Measurements from ENCODE around the gene FMNL2. TPM values are rescaled to one million over a fixed set of nuclear protein-coding genes. Genes with fewer than 3 reads are reported as not detected.

FMNL2 gene
- total RNA-seq, 1 donor from 2014 or later, result 15.7 TPM

DNA sequence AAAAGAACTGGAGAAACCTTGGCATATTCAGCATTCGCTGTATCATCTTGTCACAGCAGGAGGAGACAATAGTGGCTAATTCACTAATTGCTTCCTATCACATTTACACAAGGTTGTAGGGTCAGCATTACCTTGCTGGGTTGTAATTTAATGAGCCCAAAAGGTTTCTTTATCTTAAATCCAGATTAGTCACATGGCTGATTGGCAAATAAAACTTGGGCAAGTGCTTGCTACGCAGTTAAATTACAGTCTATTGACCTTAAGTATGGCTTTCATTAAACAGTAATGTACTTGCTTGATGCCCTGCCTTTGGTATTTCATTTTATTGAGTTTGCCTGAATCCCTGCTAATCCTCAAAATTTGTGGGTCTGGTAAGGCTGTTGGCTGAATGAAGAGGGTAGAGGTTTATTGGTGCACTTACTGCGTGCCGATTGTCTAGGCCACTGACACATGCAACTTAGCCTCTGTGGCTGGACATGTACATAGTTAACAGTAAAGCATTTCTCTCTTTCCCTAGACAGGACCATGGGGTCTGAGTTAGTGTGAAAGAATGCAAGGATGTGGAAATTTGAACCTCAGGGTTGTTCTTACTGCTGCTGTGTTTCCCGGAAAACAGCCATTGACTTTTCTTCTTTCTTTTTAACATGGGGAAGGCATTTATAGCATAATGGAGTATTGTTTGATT is 34.3 kb downstream of the FMNL2 start:
- Histone ChIP-seq H3K4me3 (ENCODE audit: low read length in 3 of 3) (no peak overlapping the region), H3K36me3 (ENCODE audit: control insufficient read depth in 3 of 3, insufficient read depth in 3 of 3, low read length in 3 of 3) (no peaks in the 10 kb centered on the region), H3K27ac (ENCODE audit: low read depth, low read length) (peak overlapping the region; percentile 1), H3K27me3 (ENCODE audit: control insufficient read depth in 3 of 3, insufficient read depth in 3 of 3, low read length in 3 of 3) (no peaks in the 10 kb centered on the region), H3K4me1 (ENCODE audit: control insufficient read depth in 3 of 3, insufficient read depth in 3 of 3, low read length in 3 of 3) (peaks cover 8 to 20% (median 16%) of the 10 kb centered on the region in 3 donors), H3K9me3 (ENCODE audit: control insufficient read depth in 3 of 3, low read length in 3 of 3) (no peaks in the 10 kb centered on the region), H3K9ac (ENCODE audit: low read depth in 1 of 3, low read length in 3 of 3) (no peak overlapping the region)

GRCh38 chr2:152370783-152371182 is 35.8 kb downstream of the FMNL2 start:
- Histone ChIP-seq H3K36me3 (ENCODE audit: control insufficient read depth in 3 of 3, insufficient read depth in 3 of 3, low read length in 3 of 3) (no peaks in the 10 kb centered on the region), H3K4me1 (ENCODE audit: control insufficient read depth in 3 of 3, insufficient read depth in 3 of 3, low read length in 3 of 3) (peaks cover 10 to 25% (median 23%) of the 10 kb centered on the region in 3 donors), H3K27ac (ENCODE audit: low read depth, low read length) (no peak overlapping the region), H3K27me3 (ENCODE audit: control insufficient read depth in 3 of 3, insufficient read depth in 3 of 3, low read length in 3 of 3) (no peaks in the 10 kb centered on the region), H3K4me3 (ENCODE audit: low read length in 3 of 3) (no peak overlapping the region), H3K9me3 (ENCODE audit: control insufficient read depth in 3 of 3, low read length in 3 of 3) (no peaks in the 10 kb centered on the region), H3K9ac (ENCODE audit: low read depth in 1 of 3, low read length in 3 of 3) (no peak overlapping the region)

DNA sequence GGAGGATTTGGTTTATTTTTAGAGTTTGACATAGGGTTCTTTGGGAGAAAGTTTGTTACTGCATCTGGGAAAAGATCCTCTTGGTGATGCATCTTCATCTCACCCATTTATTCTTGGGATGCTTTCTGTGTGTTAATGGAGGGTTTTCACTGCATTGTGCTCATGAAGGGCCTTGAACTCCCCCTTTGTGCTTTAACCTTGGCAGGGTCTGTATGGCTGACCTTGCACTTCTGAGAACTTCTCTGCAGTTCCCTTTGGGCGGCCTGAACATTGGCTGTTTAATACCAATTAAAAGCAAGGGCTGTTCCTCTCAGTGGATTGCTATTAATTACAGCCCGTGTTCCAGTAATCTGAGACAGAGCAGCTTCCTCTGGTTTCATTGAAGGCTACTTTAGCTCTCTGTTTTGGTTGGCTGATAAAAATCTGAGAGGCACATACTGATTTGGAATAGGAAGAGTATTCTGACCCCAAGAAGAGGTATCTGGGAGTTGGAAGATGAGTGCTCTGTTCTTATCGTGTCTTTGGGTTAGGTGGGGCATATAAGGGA is 37.5 kb downstream of the FMNL2 start:
- Histone ChIP-seq H3K27me3 (ENCODE audit: control insufficient read depth in 3 of 3, insufficient read depth in 3 of 3, low read length in 3 of 3) (no peaks in the 10 kb centered on the region), H3K4me1 (ENCODE audit: control insufficient read depth in 3 of 3, insufficient read depth in 3 of 3, low read length in 3 of 3) (peaks cover 10 to 30% (median 23%) of the 10 kb centered on the region in 3 donors), H3K4me3 (ENCODE audit: low read length in 3 of 3) (no peak overlapping the region), H3K36me3 (ENCODE audit: control insufficient read depth in 3 of 3, insufficient read depth in 3 of 3, low read length in 3 of 3) (no peaks in the 10 kb centered on the region), H3K27ac (ENCODE audit: low read depth, low read length) (no peak overlapping the region), H3K9ac (ENCODE audit: low read depth in 1 of 3, low read length in 3 of 3) (no peak overlapping the region), H3K9me3 (ENCODE audit: control insufficient read depth in 3 of 3, low read length in 3 of 3) (no peaks in the 10 kb centered on the region)

DNA sequence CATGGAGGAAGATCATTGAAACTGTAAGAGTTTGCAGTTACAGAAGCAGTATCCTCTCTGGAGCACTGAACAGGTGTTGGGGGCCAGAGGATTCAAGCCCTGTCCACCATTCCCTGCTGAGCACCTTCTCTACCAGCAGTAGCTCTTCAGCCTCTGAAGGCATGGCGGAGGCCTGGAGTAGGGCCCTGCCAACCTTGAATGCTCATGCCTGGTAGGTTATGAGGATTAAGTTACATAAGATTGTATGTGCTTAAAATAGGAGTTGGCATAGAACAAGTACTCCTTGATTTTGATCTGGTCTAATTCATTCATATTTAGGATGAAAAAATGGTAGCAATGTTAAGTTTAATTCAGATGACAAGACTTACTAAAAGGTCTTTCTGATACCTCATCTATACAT is 40.2 kb downstream of the FMNL2 start:
- Histone ChIP-seq H3K27me3 (ENCODE audit: control insufficient read depth in 3 of 3, insufficient read depth in 3 of 3, low read length in 3 of 3) (no peaks in the 10 kb centered on the region), H3K36me3 (ENCODE audit: control insufficient read depth in 3 of 3, insufficient read depth in 3 of 3, low read length in 3 of 3) (no peaks in the 10 kb centered on the region), H3K27ac (ENCODE audit: low read depth, low read length) (no peak overlapping the region), H3K4me3 (ENCODE audit: low read length in 3 of 3) (no peak overlapping the region), H3K9me3 (ENCODE audit: control insufficient read depth in 3 of 3, low read length in 3 of 3) (no peaks in the 10 kb centered on the region), H3K9ac (ENCODE audit: low read depth in 1 of 3, low read length in 3 of 3) (no peak overlapping the region), H3K4me1 (ENCODE audit: control insufficient read depth in 3 of 3, insufficient read depth in 3 of 3, low read length in 3 of 3) (peaks cover 7 to 23% (median 20%) of the 10 kb centered on the region in 3 donors)

DNA sequence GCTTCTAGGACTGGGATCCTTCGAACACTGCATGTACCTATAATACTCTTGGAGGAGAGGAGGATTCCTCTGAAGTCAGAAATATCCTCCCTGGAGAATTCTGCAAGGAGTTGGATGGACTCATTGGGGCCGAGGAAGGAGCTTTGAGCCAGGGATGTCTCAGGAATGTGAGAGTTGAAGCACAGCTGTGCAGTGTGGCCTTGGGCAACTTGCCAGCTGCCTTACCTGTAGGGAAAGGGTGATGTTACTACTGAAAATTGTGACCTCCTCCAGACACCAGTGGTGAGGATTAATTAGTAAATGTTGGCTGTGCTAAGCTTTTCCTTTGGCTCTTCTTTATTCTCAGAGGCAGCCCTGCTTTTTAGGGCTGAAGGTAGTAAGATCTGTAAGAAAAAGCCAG is 41.4 kb downstream of the FMNL2 start:
- Histone ChIP-seq H3K4me1 (ENCODE audit: control insufficient read depth in 3 of 3, insufficient read depth in 3 of 3, low read length in 3 of 3) (peaks cover 7 to 24% (median 23%) of the 10 kb centered on the region in 3 donors), H3K9me3 (ENCODE audit: control insufficient read depth in 3 of 3, low read length in 3 of 3) (no peaks in the 10 kb centered on the region), H3K9ac (ENCODE audit: low read depth in 1 of 3, low read length in 3 of 3) (no peak overlapping the region), H3K36me3 (ENCODE audit: control insufficient read depth in 3 of 3, insufficient read depth in 3 of 3, low read length in 3 of 3) (no peaks in the 10 kb centered on the region), H3K27ac (ENCODE audit: low read depth, low read length) (no peak overlapping the region), H3K4me3 (ENCODE audit: low read length in 3 of 3) (no peak overlapping the region), H3K27me3 (ENCODE audit: control insufficient read depth in 3 of 3, insufficient read depth in 3 of 3, low read length in 3 of 3) (no peaks in the 10 kb centered on the region)

GRCh38 chr2:152376968-152377367 is 42.0 kb downstream of the FMNL2 start:
- Histone ChIP-seq H3K9me3 (ENCODE audit: control insufficient read depth in 3 of 3, low read length in 3 of 3) (no peaks in the 10 kb centered on the region), H3K27me3 (ENCODE audit: control insufficient read depth in 3 of 3, insufficient read depth in 3 of 3, low read length in 3 of 3) (no peaks in the 10 kb centered on the region), H3K27ac (ENCODE audit: low read depth, low read length) (no peak overlapping the region), H3K36me3 (ENCODE audit: control insufficient read depth in 3 of 3, insufficient read depth in 3 of 3, low read length in 3 of 3) (no peaks in the 10 kb centered on the region), H3K9ac (ENCODE audit: low read depth in 1 of 3, low read length in 3 of 3) (no peak overlapping the region), H3K4me3 (ENCODE audit: low read length in 3 of 3) (no peak overlapping the region), H3K4me1 (ENCODE audit: control insufficient read depth in 3 of 3, insufficient read depth in 3 of 3, low read length in 3 of 3) (peaks cover 3 to 21% (median 17%) of the 10 kb centered on the region in 3 donors)

GRCh38 chr2:152379089-152379488 is 44.1 kb downstream of the FMNL2 start:
- Histone ChIP-seq H3K9me3 (ENCODE audit: control insufficient read depth in 3 of 3, low read length in 3 of 3) (no peaks in the 10 kb centered on the region), H3K4me3 (ENCODE audit: low read length in 3 of 3) (no peak overlapping the region), H3K27me3 (ENCODE audit: control insufficient read depth in 3 of 3, insufficient read depth in 3 of 3, low read length in 3 of 3) (no peaks in the 10 kb centered on the region), H3K4me1 (ENCODE audit: control insufficient read depth in 3 of 3, insufficient read depth in 3 of 3, low read length in 3 of 3) (peaks cover 2 to 13% (median 7%) of the 10 kb centered on the region in 3 donors), H3K36me3 (ENCODE audit: control insufficient read depth in 3 of 3, insufficient read depth in 3 of 3, low read length in 3 of 3) (no peaks in the 10 kb centered on the region), H3K9ac (ENCODE audit: low read depth in 1 of 3, low read length in 3 of 3) (no peak overlapping the region), H3K27ac (ENCODE audit: low read depth, low read length) (no peak overlapping the region)

- H3K27ac ChIP-seq (ENCODE audit: low read depth, low read length), result no peak overlapping the region
- H3K4me3 ChIP-seq (ENCODE audit: low read length in 3 of 3), result no peak overlapping the region
- no peaks in the 10 kb centered on the region for H3K36me3 ChIP-seq (ENCODE audit: control insufficient read depth in 3 of 3, insufficient read depth in 3 of 3, low read length in 3 of 3)
- H3K9ac ChIP-seq (ENCODE audit: low read depth in 1 of 3, low read length in 3 of 3), result no peak overlapping the region
- no peaks in the 10 kb centered on the region for H3K9me3 ChIP-seq (ENCODE audit: control insufficient read depth in 3 of 3, low read length in 3 of 3)
- H3K27me3 ChIP-seq (ENCODE audit: control insufficient read depth in 3 of 3, insufficient read depth in 3 of 3, low read length in 3 of 3), result no peaks in the 10 kb centered on the region
- H3K4me1 ChIP-seq (ENCODE audit: control insufficient read depth in 3 of 3, insufficient read depth in 3 of 3, low read length in 3 of 3), result peaks cover 4 to 13% (median 4%) of the 10 kb centered on the region in 3 donors
Observed at GRCh38 chr2:152380261-152381055, 45.5 kb downstream of the FMNL2 start.

- peaks cover 7 to 9% (median 9%) of the 10 kb centered on the region in 3 donors for H3K4me1 ChIP-seq (ENCODE audit: control insufficient read depth in 3 of 3, insufficient read depth in 3 of 3, low read length in 3 of 3)
- no peak overlapping the region for H3K27ac ChIP-seq (ENCODE audit: low read depth, low read length)
- H3K4me3 ChIP-seq (ENCODE audit: low read length in 3 of 3), result no peak overlapping the region
- no peaks in the 10 kb centered on the region for H3K27me3 ChIP-seq (ENCODE audit: control insufficient read depth in 3 of 3, insufficient read depth in 3 of 3, low read length in 3 of 3)
- no peaks in the 10 kb centered on the region for H3K36me3 ChIP-seq (ENCODE audit: control insufficient read depth in 3 of 3, insufficient read depth in 3 of 3, low read length in 3 of 3)
- no peak overlapping the region for H3K9ac ChIP-seq (ENCODE audit: low read depth in 1 of 3, low read length in 3 of 3)
- no peaks in the 10 kb centered on the region for H3K9me3 ChIP-seq (ENCODE audit: control insufficient read depth in 3 of 3, low read length in 3 of 3)
Observed at GRCh38 chr2:152383702-152384101, 48.7 kb downstream of the FMNL2 start.

DNA sequence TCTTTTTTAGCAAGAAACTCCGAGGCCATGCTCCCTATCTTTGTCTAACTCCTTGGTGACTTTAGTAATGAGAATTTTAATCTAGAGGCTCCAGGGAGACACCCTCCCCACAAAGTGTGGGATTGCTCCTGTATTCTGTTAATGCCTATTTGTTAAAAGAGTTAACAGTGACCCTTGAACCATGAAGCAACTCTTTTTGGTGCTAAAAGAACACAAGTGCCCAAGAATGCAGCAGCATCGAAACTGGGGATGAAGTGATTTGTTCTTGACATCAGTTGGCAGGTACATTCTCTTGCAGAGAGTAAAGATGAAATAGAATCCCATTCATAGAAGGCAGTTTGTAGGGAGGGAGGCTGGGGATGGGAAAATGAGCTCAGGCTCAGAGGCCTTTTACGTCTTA is 50.0 kb downstream of the FMNL2 start:
- Histone ChIP-seq H3K4me1 (ENCODE audit: control insufficient read depth in 3 of 3, insufficient read depth in 3 of 3, low read length in 3 of 3) (peaks cover 7 to 9% (median 9%) of the 10 kb centered on the region in 3 donors), H3K4me3 (ENCODE audit: low read length in 3 of 3) (no peak overlapping the region)

More for the DNA sequence above, 50.0 kb downstream of the FMNL2 start:
- Histone ChIP-seq H3K27ac (ENCODE audit: low read depth, low read length) (no peak overlapping the region), H3K9ac (ENCODE audit: low read depth in 1 of 3, low read length in 3 of 3) (no peak overlapping the region), H3K9me3 (ENCODE audit: control insufficient read depth in 3 of 3, low read length in 3 of 3) (no peaks in the 10 kb centered on the region), H3K36me3 (ENCODE audit: control insufficient read depth in 3 of 3, insufficient read depth in 3 of 3, low read length in 3 of 3) (no peaks in the 10 kb centered on the region), H3K27me3 (ENCODE audit: control insufficient read depth in 3 of 3, insufficient read depth in 3 of 3, low read length in 3 of 3) (no peaks in the 10 kb centered on the region)

Data from skeletal muscle tissue (tissue), 4 donors.